Astrocyte of the hippocampus (primary cell): Measurements from ENCODE around the gene GNB2.

Experiments
- DNase-seq: peaks from one replicate; pipeline ENCODE4 v3.0.0; 2011; ENCODE audit warnings: low read depth, low spot score

GNB2 gene

DNA sequence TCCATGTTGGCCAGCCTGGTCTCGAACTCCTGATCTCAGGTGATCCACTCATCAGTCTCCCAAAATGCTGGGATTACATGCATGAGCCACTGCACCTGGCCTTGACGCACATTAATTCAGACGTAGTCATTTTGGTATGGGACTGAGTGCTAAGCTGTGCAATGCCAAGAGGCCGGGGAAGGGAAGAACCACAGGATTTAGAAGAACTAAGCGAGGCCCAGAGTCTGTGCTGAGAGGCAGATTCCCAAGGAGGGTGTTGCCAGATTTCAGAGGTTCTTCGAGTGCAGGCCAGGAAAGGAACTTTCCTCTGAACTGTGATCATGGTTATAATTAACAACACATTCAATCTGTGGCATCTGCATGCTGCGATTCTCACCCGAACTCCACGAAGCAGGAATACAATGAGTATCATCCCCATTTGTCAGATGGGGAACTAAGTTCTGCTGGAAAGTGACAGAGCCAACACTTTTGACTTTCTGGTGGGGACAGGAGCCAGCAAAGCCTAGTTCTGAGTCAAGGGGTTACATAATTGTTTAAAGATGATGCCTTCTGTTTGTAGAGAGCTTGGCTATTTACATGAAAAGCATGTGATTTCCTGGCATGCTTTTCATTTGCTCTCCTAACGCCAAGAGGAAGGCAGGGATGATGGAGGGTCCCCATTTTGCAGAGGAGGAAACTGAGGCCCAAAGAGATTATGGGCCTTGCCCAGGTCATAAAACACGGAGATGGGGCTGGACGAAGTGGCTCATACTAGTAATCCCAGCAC is 53.6 kb downstream of the GNB2 start:
- peak; percentile 81 for DNase-seq

- DNase-seq: no peak
Observed at GRCh38 chr7:100728196-100728595, 54.7 kb downstream of the GNB2 start.
